Measurements from ENCODE around the gene HAS3. TPM values are rescaled to one million over a fixed set of nuclear protein-coding genes. Genes with fewer than 3 reads are reported as not detected.

Gene HAS3
- total and polyA plus RNA-seq, 2 donors (not counting 3 experiments of a cell fraction or from before 2014, with no cell fraction given): 1.5 to 1.8 TPM

DNA sequence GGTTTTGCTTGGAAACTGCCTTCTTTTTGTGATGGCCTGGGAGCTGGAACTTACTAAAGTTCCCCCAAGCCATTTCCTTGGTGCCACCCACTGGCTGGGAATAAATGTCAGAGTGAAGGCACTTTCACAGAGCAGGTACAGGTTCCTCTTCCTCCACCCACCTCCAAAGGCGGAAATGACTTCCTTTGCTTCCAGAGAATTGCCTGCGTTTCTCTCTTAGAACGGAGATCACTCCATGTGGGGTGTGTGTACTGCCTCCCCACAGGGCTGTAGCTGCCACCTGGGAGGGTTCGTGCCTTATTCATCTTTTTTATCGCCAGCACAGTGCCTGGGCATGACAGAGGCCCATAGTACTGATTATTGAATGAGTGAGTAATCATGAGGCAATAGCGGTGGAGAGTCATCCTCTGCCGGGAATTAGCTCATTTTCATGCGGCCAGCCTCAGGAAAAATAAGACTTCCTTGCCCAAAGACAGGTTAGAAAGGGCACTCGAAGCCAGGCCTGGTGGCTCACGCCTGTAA lies 32.2 kb upstream of the HAS3 start:
- H3K9ac ChIP-seq (replicated peaks; ENCODE audit: extremely low read depth, insufficient read depth, low read length): no peak overlapping the region
- H2AFZ ChIP-seq (ENCODE audit: low read depth, low read length): no peak overlapping the region
- no peaks in the 10 kb centered on the region for H4K20me1 ChIP-seq (replicated peaks; ENCODE audit: control insufficient read depth, extremely low read depth, insufficient read depth, low read length)
- peak; percentile 38 for DNase-seq (ENCODE audit: low read depth, low spot score)
- peak; percentile 52 for FAIRE-seq
- no peak overlapping the region for H3K4me2 ChIP-seq (ENCODE audit: insufficient read depth, low read length)
- no peaks in the 10 kb centered on the region for H3K79me2 ChIP-seq (ENCODE audit: control insufficient read depth, insufficient read depth, low read length)
- BruUV-seq (replicated peaks): no TSS peak
- TF ChIP-seq, protein P1, sequence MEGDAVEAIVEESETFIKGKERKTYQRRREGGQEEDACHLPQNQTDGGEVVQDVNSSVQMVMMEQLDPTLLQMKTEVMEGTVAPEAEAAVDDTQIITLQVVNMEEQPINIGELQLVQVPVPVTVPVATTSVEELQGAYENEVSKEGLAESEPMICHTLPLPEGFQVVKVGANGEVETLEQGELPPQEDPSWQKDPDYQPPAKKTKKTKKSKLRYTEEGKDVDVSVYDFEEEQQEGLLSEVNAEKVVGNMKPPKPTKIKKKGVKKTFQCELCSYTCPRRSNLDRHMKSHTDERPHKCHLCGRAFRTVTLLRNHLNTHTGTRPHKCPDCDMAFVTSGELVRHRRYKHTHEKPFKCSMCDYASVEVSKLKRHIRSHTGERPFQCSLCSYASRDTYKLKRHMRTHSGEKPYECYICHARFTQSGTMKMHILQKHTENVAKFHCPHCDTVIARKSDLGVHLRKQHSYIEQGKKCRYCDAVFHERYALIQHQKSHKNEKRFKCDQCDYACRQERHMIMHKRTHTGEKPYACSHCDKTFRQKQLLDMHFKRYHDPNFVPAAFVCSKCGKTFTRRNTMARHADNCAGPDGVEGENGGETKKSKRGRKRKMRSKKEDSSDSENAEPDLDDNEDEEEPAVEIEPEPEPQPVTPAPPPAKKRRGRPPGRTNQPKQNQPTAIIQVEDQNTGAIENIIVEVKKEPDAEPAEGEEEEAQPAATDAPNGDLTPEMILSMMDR (IDR thresholded peaks at IDR 0.05; ENCODE audit: extremely low read depth in 1 of 2, insufficient read depth in 1 of 2, low read depth in 1 of 2, low read length in 2 of 2): no peak
- TF ChIP-seq POLR2AphosphoS5 (IDR thresholded peaks at IDR 0.05; ENCODE audit: insufficient read depth, low read depth, low read length): no peak
- TF ChIP-seq JUN (IDR thresholded peaks at IDR 0.05; ENCODE audit: borderline replicate concordance, insufficient read depth, insufficient read length, low read depth): peak; percentile 20
- H3K9me1 ChIP-seq (replicated peaks; ENCODE audit: control insufficient read depth, extremely low read depth, insufficient read depth, low read length): no peaks in the 10 kb centered on the region
- no peaks in the 10 kb centered on the region for H3K27me3 ChIP-seq (ENCODE audit: control insufficient read depth in 2 of 2, insufficient read depth in 2 of 2, low read length in 2 of 2)
- dilution Hi-C loops (cut with MboI; ENCODE audit: extremely low pct_ligation_motif_present, low sequenced_read_pairs): no loop called here
- ChIA-PET CTCF (interaction anchor here (0.6 to 1.9 kb wide), 8 partner anchors 8 to 225 kb away, joined by 3 to 7 read pairs (median 3); partner anchors contain the start of gene HAS3), POLR2A (interaction anchor here (0.6 to 0.8 kb wide), 3 partner anchors 32 to 226 kb away, joined by 5 read pairs; no protein-coding TSS in a partner anchor)
- peaks cover 3% of the 10 kb centered on the region for H3K4me1 ChIP-seq (ENCODE audit: control insufficient read depth, extremely low read depth, insufficient read depth, low read length)
- H3K36me3 ChIP-seq (ENCODE audit: control insufficient read depth in 2 of 2, extremely low read depth in 1 of 2, insufficient read depth in 2 of 2, low read length in 2 of 2): no peaks in the 10 kb centered on the region
- no peak overlapping the region for H3K4me3 ChIP-seq (replicated peaks in 1 of 3; ENCODE audit: insufficient read depth in 1 of 3, low read depth in 1 of 3, low read length in 3 of 3)
- intact Hi-C loops (cut with micrococcal nuclease): no loop called here
- H3K27ac ChIP-seq (ENCODE audit: insufficient read depth, low read depth, low read length): no peak overlapping the region
- H3K9me3 ChIP-seq (replicated peaks; ENCODE audit: control insufficient read depth, insufficient read depth, low read length): no peaks in the 10 kb centered on the region

DNA sequence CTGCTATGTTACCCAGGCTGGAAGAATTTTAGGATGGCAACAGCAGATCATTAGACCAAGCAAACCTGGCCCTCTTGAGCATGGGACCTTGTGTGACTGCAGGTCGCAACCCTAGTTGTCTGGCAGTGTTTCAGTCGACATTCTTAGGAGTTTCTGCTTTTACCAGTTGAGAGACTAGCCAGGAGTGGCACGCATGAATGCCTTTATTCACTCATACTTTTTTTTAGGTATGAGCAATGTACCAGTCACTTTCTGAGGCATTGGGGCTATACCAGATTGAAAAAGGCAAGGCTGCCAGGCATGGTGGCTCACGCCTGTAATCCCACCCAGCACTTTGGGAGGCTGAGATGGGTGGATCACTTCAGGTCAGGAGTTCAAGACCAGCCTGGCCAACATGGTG lies 28.2 kb upstream of the HAS3 start:
- no peak overlapping the region for H2AFZ ChIP-seq (ENCODE audit: low read depth, low read length)
- FAIRE-seq: no peak
- no peak for DNase-seq (ENCODE audit: low read depth, low spot score)

More for the DNA sequence above, 28.2 kb upstream of the HAS3 start:
- Histone ChIP-seq H4K20me1 (replicated peaks; ENCODE audit: control insufficient read depth, extremely low read depth, insufficient read depth, low read length) (no peaks in the 10 kb centered on the region), H3K4me3 (replicated peaks in 1 of 3; ENCODE audit: insufficient read depth in 1 of 3, low read depth in 1 of 3, low read length in 3 of 3) (no peak overlapping the region), H3K9me1 (replicated peaks; ENCODE audit: control insufficient read depth, extremely low read depth, insufficient read depth, low read length) (no peaks in the 10 kb centered on the region), H3K9me3 (replicated peaks; ENCODE audit: control insufficient read depth, insufficient read depth, low read length) (no peaks in the 10 kb centered on the region), H3K4me1 (ENCODE audit: control insufficient read depth, extremely low read depth, insufficient read depth, low read length) (peaks cover 3% of the 10 kb centered on the region), H3K79me2 (ENCODE audit: control insufficient read depth, insufficient read depth, low read length) (no peaks in the 10 kb centered on the region), H3K36me3 (ENCODE audit: control insufficient read depth in 2 of 2, extremely low read depth in 1 of 2, insufficient read depth in 2 of 2, low read length in 2 of 2) (no peaks in the 10 kb centered on the region), H3K4me2 (ENCODE audit: insufficient read depth, low read length) (no peak overlapping the region), H3K9ac (replicated peaks; ENCODE audit: extremely low read depth, insufficient read depth, low read length) (no peak overlapping the region), H3K27me3 (ENCODE audit: control insufficient read depth in 2 of 2, insufficient read depth in 2 of 2, low read length in 2 of 2) (no peaks in the 10 kb centered on the region), H3K27ac (ENCODE audit: insufficient read depth, low read depth, low read length) (no peak overlapping the region)
- ChIA-PET POLR2A (no interaction called here), CTCF (no interaction called here)
- dilution Hi-C loops (cut with MboI; ENCODE audit: extremely low pct_ligation_motif_present, low sequenced_read_pairs) (no loop called here), intact Hi-C loops (cut with micrococcal nuclease) (no loop called here)
- no peak for TF ChIP-seq JUN (IDR thresholded peaks at IDR 0.05; ENCODE audit: borderline replicate concordance, insufficient read depth, insufficient read length, low read depth)
- no peak for TF ChIP-seq GATA2 (IDR thresholded peaks at IDR 0.05; ENCODE audit: insufficient read depth, insufficient read length, low read depth, low read length)
- TF ChIP-seq POLR2AphosphoS5 (IDR thresholded peaks at IDR 0.05; ENCODE audit: insufficient read depth, low read depth, low read length): no peak
- TF ChIP-seq, protein P1 (IDR thresholded peaks at IDR 0.05; ENCODE audit: extremely low read depth in 1 of 2, insufficient read depth in 1 of 2, low read depth in 1 of 2, low read length in 2 of 2): no peak
- no peak for TF ChIP-seq POLR2A (IDR thresholded peaks at IDR 0.05; ENCODE audit: low read depth, low read length)
- no peak for TF ChIP-seq EZH2 (IDR thresholded peaks at IDR 0.05; ENCODE audit: borderline replicate concordance, low read depth, low read length, severe bottlenecking)
- no peak for TF ChIP-seq FOS (IDR thresholded peaks at IDR 0.05; ENCODE audit: borderline replicate concordance, insufficient read depth, low read length)
- TF ChIP-seq, protein P2, sequence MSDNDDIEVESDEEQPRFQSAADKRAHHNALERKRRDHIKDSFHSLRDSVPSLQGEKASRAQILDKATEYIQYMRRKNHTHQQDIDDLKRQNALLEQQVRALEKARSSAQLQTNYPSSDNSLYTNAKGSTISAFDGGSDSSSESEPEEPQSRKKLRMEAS (IDR thresholded peaks at IDR 0.05; ENCODE audit: insufficient read depth, insufficient read length): no peak
- TF ChIP-seq MYC (IDR thresholded peaks at IDR 0.05; ENCODE audit: low read depth, low read length): no peak
- no TSS peak for BruUV-seq (replicated peaks)
